Measurements from ENCODE around the gene UBE2D2. TPM values are rescaled to one million over a fixed set of nuclear protein-coding genes. Genes with fewer than 3 reads are reported as not detected.

UBE2D2 gene
- total and polyA plus RNA-seq, 2 of the 13 experiments (the other 11 are each of a cell fraction or from before 2014, with no cell fraction given) = 79.1 to 109 TPM

- TF ChIP-seq TGIF2 (CRISPR knock-in tag; IDR thresholded peaks at IDR 0.05) (peak; percentile 59; the same call in 1 of the 2 replicates), ARNTL (CRISPR knock-in tag; IDR thresholded peaks at IDR 0.05) (peak; percentile 81), KDM3A (CRISPR knock-in tag; IDR thresholded peaks at IDR 0.05; ENCODE audit: low read depth) (peak; percentile 26; the same call in 1 of the 2 replicates), ZNF614 (CRISPR knock-in tag; IDR thresholded peaks at IDR 0.05; ENCODE audit: borderline replicate concordance) (0 out of 2 replicates have a peak, but pooled peaks have one; percentile 27), ZNF30 (CRISPR knock-in tag; IDR thresholded peaks at IDR 0.05) (0 out of 2 replicates have a peak, but pooled peaks have one; percentile 21), SRSF4 (IDR thresholded peaks at IDR 0.05; ENCODE audit: low read depth, low read length, poor library complexity, severe bottlenecking) (no peak), ERF (CRISPR knock-in tag; IDR thresholded peaks at IDR 0.05) (peak; percentile 45; the same call in 1 of the 2 replicates), GPBP1L1 (CRISPR knock-in tag; IDR thresholded peaks at IDR 0.05) (no peak), ZBTB25 (CRISPR knock-in tag; IDR thresholded peaks at IDR 0.05) (peak; percentile 70), MED1 (CRISPR knock-in tag; IDR thresholded peaks at IDR 0.05) (peak; percentile 68), PRDM10 (CRISPR knock-in tag; IDR thresholded peaks at IDR 0.05; ENCODE audit: low read depth) (0 out of 2 replicates have a peak, but pooled peaks have one; percentile 24), ZNF34 (CRISPR knock-in tag; IDR thresholded peaks at IDR 0.05; ENCODE audit: borderline replicate concordance) (no peak), IKZF1 (IDR thresholded peaks at IDR 0.05) (no peak), TOPORS (CRISPR knock-in tag; IDR thresholded peaks at IDR 0.05) (peak; percentile 75; the same call in 1 of the 2 replicates), HDAC1 (CRISPR knock-in tag; IDR thresholded peaks at IDR 0.05) (peak; percentile 72), ZBTB34 (CRISPR knock-in tag; IDR thresholded peaks at IDR 0.05) (peak; percentile 87; the same call in 1 of the 2 replicates), ZNF281 (CRISPR knock-in tag; IDR thresholded peaks at IDR 0.05; ENCODE audit: borderline replicate concordance) (peak; percentile 82)
Measured at GRCh38 chr5:139642891-139643871, 82.0 kb downstream of the UBE2D2 start (continued).
